Measurements from ENCODE around the gene NFE2L1. TPM values are rescaled to one million over a fixed set of nuclear protein-coding genes. Genes with fewer than 3 reads are reported as not detected.

Gene NFE2L1
- total RNA-seq, 1 donor, result 165 TPM

- H3K36me3 ChIP-seq (ENCODE audit: insufficient read depth, low read length), result peaks cover 1% of the 10 kb centered on the region
- peaks cover 48% of the 10 kb centered on the region for H3K79me2 ChIP-seq (ENCODE audit: insufficient read depth, low read length)
- H3K4me1 ChIP-seq (ENCODE audit: insufficient read depth, low read length), result peaks cover 15% of the 10 kb centered on the region
- H3K4me2 ChIP-seq (ENCODE audit: insufficient read depth, low read length), result peak within 1 kb of the TSS; percentile 86
- no peak for TF ChIP-seq CTCF (IDR thresholded peaks at IDR 0.05; ENCODE audit: extremely low read depth, low read depth, low read length)
- H3K9me3 ChIP-seq (ENCODE audit: low read depth, low read length), result no peaks in the 10 kb centered on the region
- DNase-seq (ENCODE audit: insufficient read length, low spot score, missing footprints), result peak; percentile 96
- H3K27ac ChIP-seq (ENCODE audit: low read depth, low read length), result peak within 1 kb of the TSS; percentile 59
- H3K27me3 ChIP-seq (ENCODE audit: insufficient read depth, low read length), result no peaks in the 10 kb centered on the region
- no peaks in the 10 kb centered on the region for H4K20me1 ChIP-seq (ENCODE audit: insufficient read depth, low read length)
- H2AFZ ChIP-seq (ENCODE audit: low read length), result peak within 1 kb of the TSS; percentile 100
- H3K4me3 ChIP-seq (ENCODE audit: insufficient read depth, low read length), result peak within 1 kb of the TSS; percentile 98
These were observed 59.2 kb downstream of the NFE2L1 start, which contains the start of gene SNX11 for GRCh38 chr17:48107137-48108055. Gene SNX11 (plus strand): TSS chr17:48107766. CDS start chr17:48112044, 4,278 bp downstream.

- no peak for TF ChIP-seq CTCF (IDR thresholded peaks at IDR 0.05; ENCODE audit: extremely low read depth, low read depth, low read length)
- Histone ChIP-seq H3K4me2 (ENCODE audit: insufficient read depth, low read length) (no peak overlapping the region), H3K79me2 (ENCODE audit: insufficient read depth, low read length) (peaks cover 58% of the 10 kb centered on the region), H3K4me1 (ENCODE audit: insufficient read depth, low read length) (peaks cover 15% of the 10 kb centered on the region), H3K36me3 (ENCODE audit: insufficient read depth, low read length) (peaks cover 12% of the 10 kb centered on the region), H3K27ac (ENCODE audit: low read depth, low read length) (no peak overlapping the region), H3K4me3 (ENCODE audit: insufficient read depth, low read length) (no peak overlapping the region), H4K20me1 (ENCODE audit: insufficient read depth, low read length) (no peaks in the 10 kb centered on the region), H3K27me3 (ENCODE audit: insufficient read depth, low read length) (no peaks in the 10 kb centered on the region), H2AFZ (ENCODE audit: low read length) (no peak overlapping the region), H3K9me3 (ENCODE audit: low read depth, low read length) (no peaks in the 10 kb centered on the region)
- no peak for DNase-seq (ENCODE audit: insufficient read length, low spot score, missing footprints)
These were observed 62.6 kb downstream of the NFE2L1 start for GRCh38 chr17:48110761-48111160.

Small RNA genes within 50 kb of the gene (small RNA-seq; reads per million reads assigned to genes)
- gene AC004477.2, result not detected
- gene MIR152, result 3,912 reads per million, percentile 100 among the genes with 10 or more reads in this experiment
- gene RNU6-1201P, result not detected

Other genes with a start within 250 kb of the NFE2L1 start
- 8.0 and 8.3 TPM in 2 replicates for gene OSBPL7, start 226.6 kb upstream of the NFE2L1 start, total RNA-seq
- 32.7 and 35.8 TPM in 2 replicates for gene MRPL10, start 216.8 kb upstream of the NFE2L1 start, total RNA-seq
- gene LRRC46, start 216.7 kb upstream of the NFE2L1 start, total RNA-seq, result not detected in 2 replicates
- gene SCRN2, start 207.1 kb upstream of the NFE2L1 start, total RNA-seq, result 41.0 and 42.7 TPM in 2 replicates
- gene SP6, start 197.2 kb upstream of the NFE2L1 start, total RNA-seq, result under 0.01 TPM in 2 replicates
- gene SP2, start 152.1 kb upstream of the NFE2L1 start, total RNA-seq, result 2.4 and 2.5 TPM in 2 replicates
- gene PNPO, start 106.8 kb upstream of the NFE2L1 start, total RNA-seq, result 31.5 and 32.4 TPM in 2 replicates
- not detected in 2 replicates for gene PRR15L, start 90.5 kb upstream of the NFE2L1 start, total RNA-seq
- 46.6 and 50.3 TPM in 2 replicates for gene CDK5RAP3, start 77.2 kb upstream of the NFE2L1 start, total RNA-seq
- gene COPZ2, start 10.6 kb upstream of the NFE2L1 start, total RNA-seq, result 117 and 121 TPM in 2 replicates
- gene CBX1, start 53.1 kb downstream of the NFE2L1 start, total RNA-seq, result 29.5 and 30.0 TPM in 2 replicates
- 13.6 and 20.6 TPM in 2 replicates for gene SNX11, start 59.4 kb downstream of the NFE2L1 start, total RNA-seq